ENCODE results near the gene CDK14. TPM values are rescaled to one million over a fixed set of nuclear protein-coding genes. Genes with fewer than 3 reads are reported as not detected.
A peak's percentile ranks its signal among the peaks of the same experiment; 100 is the strongest.

CDK14 gene
- total and polyA plus RNA-seq, 10 of the 15 experiments (the other 5 are each of a cell fraction or from before 2014, with no cell fraction given), result 6.5 to 61.3 (median 24.2) TPM

- TF ChIP-seq MTA3 (IDR thresholded peaks at IDR 0.05; ENCODE audit: borderline replicate concordance, low read length), result no peak
- peak; percentile 68 for TF ChIP-seq IKZF1 (conservative IDR thresholded peaks at IDR 0.05)
- 0 out of 2 replicates have a peak, but pooled peaks have one; percentile 30 for TF ChIP-seq NR2F1 (conservative IDR thresholded peaks at IDR 0.05)
- TF ChIP-seq BCLAF1 (IDR thresholded peaks at IDR 0.05), result no peak
- no peak for TF ChIP-seq SP1 (IDR thresholded peaks at IDR 0.05; ENCODE audit: low read depth, low read length)
- TF ChIP-seq SREBF1 (IDR thresholded peaks at IDR 0.05; ENCODE audit: low read length), result no peak
- TF ChIP-seq ETV6 (conservative IDR thresholded peaks at IDR 0.05 in 1 of 2, IDR thresholded peaks at IDR 0.05 in 1 of 2; ENCODE audit: borderline replicate concordance in 1 of 2, low read depth in 1 of 2), result no peak
- TF ChIP-seq GABPA (IDR thresholded peaks at IDR 0.05; ENCODE audit: low read depth), result no peak
- TF ChIP-seq, protein P1, sequence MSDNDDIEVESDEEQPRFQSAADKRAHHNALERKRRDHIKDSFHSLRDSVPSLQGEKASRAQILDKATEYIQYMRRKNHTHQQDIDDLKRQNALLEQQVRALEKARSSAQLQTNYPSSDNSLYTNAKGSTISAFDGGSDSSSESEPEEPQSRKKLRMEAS (IDR thresholded peaks at IDR 0.05; ENCODE audit: low read depth, low read length), result no peak
- 0 out of 2 replicates have a peak, but pooled peaks have one; percentile 20 for TF ChIP-seq ZSCAN29 (IDR thresholded peaks at IDR 0.05)
- no peak for TF ChIP-seq NR2C2 (IDR thresholded peaks at IDR 0.05; ENCODE audit: borderline replicate concordance, control insufficient read depth, insufficient read length, low read depth)
- TF ChIP-seq ZBTB40 (IDR thresholded peaks at IDR 0.05; ENCODE audit: borderline replicate concordance), result no peak
- no peak for TF ChIP-seq MLLT1 (IDR thresholded peaks at IDR 0.05)
- no peak for TF ChIP-seq POLR2AphosphoS5 (IDR thresholded peaks at IDR 0.05; ENCODE audit: low read length)
- TF ChIP-seq SREBF2 (IDR thresholded peaks at IDR 0.05; ENCODE audit: low read length), result no peak
- TF ChIP-seq, protein P2, sequence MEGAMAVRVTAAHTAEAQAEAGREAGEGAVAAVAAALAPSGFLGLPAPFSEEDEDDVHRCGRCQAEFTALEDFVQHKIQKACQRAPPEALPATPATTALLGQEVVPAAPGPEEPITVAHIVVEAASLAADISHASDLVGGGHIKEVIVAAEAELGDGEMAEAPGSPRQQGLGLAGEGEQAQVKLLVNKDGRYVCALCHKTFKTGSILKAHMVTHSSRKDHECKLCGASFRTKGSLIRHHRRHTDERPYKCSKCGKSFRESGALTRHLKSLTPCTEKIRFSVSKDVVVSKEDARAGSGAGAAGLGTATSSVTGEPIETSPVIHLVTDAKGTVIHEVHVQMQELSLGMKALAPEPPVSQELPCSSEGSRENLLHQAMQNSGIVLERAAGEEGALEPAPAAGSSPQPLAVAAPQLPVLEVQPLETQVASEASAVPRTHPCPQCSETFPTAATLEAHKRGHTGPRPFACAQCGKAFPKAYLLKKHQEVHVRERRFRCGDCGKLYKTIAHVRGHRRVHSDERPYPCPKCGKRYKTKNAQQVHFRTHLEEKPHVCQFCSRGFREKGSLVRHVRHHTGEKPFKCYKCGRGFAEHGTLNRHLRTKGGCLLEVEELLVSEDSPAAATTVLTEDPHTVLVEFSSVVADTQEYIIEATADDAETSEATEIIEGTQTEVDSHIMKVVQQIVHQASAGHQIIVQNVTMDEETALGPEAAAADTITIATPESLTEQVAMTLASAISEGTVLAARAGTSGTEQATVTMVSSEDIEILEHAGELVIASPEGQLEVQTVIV (IDR thresholded peaks at IDR 0.05; ENCODE audit: borderline replicate concordance, partially characterized antibody), result no peak
- TF ChIP-seq ATF7 (IDR thresholded peaks at IDR 0.05; ENCODE audit: low read depth), result no peak
Measured at GRCh38 chr7:90595801-90596670, at the start of gene CDK14 (continued).

Measured in GM12878 (cell line).